Caco-2 (cell line): ENCODE measurements around the gene GLUD2. TPM values are rescaled to one million over a fixed set of nuclear protein-coding genes. Genes with fewer than 3 reads are reported as not detected.

ENCODE experiments used
- BruUV-seq: library from RNA; stranded (reverse); fragments of 400-500 nt; replicated peaks from 2 replicates; lab custom pipeline; 2021; lab: Mats Ljungman, UMichigan
- CTCF ChIA-PET: fragments of 300-600 bp; sonication (Branson Sonifier 250); formaldehyde crosslinking; loops from one replicate; lab custom pipeline; 2022; ENCODE audit warnings: antibody characterized with exemption; lab: Charles Lee
- POLR2A ChIA-PET: fragments of 300-600 bp; sonication (Branson Sonifier 250); formaldehyde crosslinking; loops from one replicate; lab custom pipeline; 2022; ENCODE audit warnings: antibody characterized with exemption; lab: Charles Lee
- DNase-seq, 2 experiments: peaks; one replicate each; pipeline versions ENCODE4 v3.0.0 to v3.0.0-alpha.2; 2020 to 2022
- H3K27me3 ChIP-seq: replicated peaks from 2 replicates; pipeline ENCODE4 v1.6.0; 2011; ENCODE audit warnings: low read length; ENCODE audit not compliant: control insufficient read depth, insufficient read depth
- H3K36me3 ChIP-seq: 2 replicates; pipeline ENCODE4 v1.5.1; 2011; ENCODE audit warnings: low read length; ENCODE audit not compliant: control insufficient read depth, insufficient read depth
- H3K4me1 ChIP-seq: fragments of 250-450 bp; sonication (Bioruptor Pico); 2 replicates; pipeline ENCODE4 v1.5.1; 2020; ENCODE audit warnings: mild to moderate bottlenecking
- H3K4me3 ChIP-seq: 2 replicates; pipeline ENCODE4 v1.5.1; 2011; ENCODE audit warnings: low read depth, mild to moderate bottlenecking, control low read depth, low read length
- H3K9me3 ChIP-seq: fragments of 250-450 bp; sonication (Bioruptor Pico); 2 replicates; pipeline ENCODE4 v1.5.1; 2020; ENCODE audit warnings: mild to moderate bottlenecking, moderate library complexity
- H3K27ac Mint-ChIP-seq: one replicate; pipeline ENCODE4 v1.8.0; 2022; ENCODE audit warnings: mixed read lengths; ENCODE audit not compliant: unreplicated experiment
- H3K27me3 Mint-ChIP-seq: one replicate; pipeline ENCODE4 v1.8.0; 2022; ENCODE audit warnings: mixed read lengths; ENCODE audit not compliant: insufficient read depth, unreplicated experiment
- H3K36me3 Mint-ChIP-seq: one replicate; pipeline ENCODE4 v1.8.0; 2022; ENCODE audit warnings: mild to moderate bottlenecking, mixed read lengths; ENCODE audit not compliant: insufficient read depth, unreplicated experiment
- H3K4me1 Mint-ChIP-seq: one replicate; pipeline ENCODE4 v1.8.0; 2022; ENCODE audit warnings: low read depth, mixed read lengths; ENCODE audit not compliant: unreplicated experiment
- H3K4me3 Mint-ChIP-seq: one replicate; pipeline ENCODE4 v1.8.0; 2022; ENCODE audit warnings: mild to moderate bottlenecking, moderate library complexity, mixed read lengths; ENCODE audit not compliant: unreplicated experiment
- H3K9me3 Mint-ChIP-seq: one replicate; pipeline ENCODE4 v1.8.0; 2022; ENCODE audit warnings: mixed read lengths; ENCODE audit not compliant: unreplicated experiment
- intact Hi-C: fragments of 100-400 bp; cut with micrococcal nuclease; formaldehyde crosslinking; loops from one replicate; pipeline ENCODE4 v1.10.0; 2022; ENCODE audit not compliant: unreplicated experiment
- total RNA-seq: library from RNA; stranded (reverse); gene quantifications from 2 replicates; pipeline ENCODE4 v1.2.3, GENCODE V29; 2022
- TF ChIP-seq, protein P1 (sequence below), 2 experiments: fragments of 200-600 bp in 1 of 2; IDR thresholded peaks; 1 replicate in 1 of 2; 2 replicates in 1 of 2; pipeline versions ENCODE4 v1.5.1 to v1.8.0; 2011 to 2022; ENCODE audit warnings: antibody characterized with exemption in 1 of 2, control low read depth in 1 of 2, inconsistent platforms in 1 of 2, low read depth in 1 of 2, low read length in 1 of 2, mild to moderate bottlenecking in 1 of 2, moderate library complexity in 1 of 2; ENCODE audit not compliant: insufficient read depth in 1 of 2, severe bottlenecking in 1 of 2, unreplicated experiment in 1 of 2

Gene GLUD2
- total RNA-seq, 1 experiment from 2014 or later, result 1.3 TPM

- H3K4me3 Mint-ChIP-seq, result no peak overlapping the region
- no peaks in the 10 kb centered on the region for H3K36me3 Mint-ChIP-seq
- Histone ChIP-seq H3K9me3 (no peaks in the 10 kb centered on the region), H3K36me3 (no peaks in the 10 kb centered on the region), H3K4me1 (no peaks in the 10 kb centered on the region), H3K27me3 (no peaks in the 10 kb centered on the region), H3K4me3 (no peak overlapping the region)
- H3K4me1 Mint-ChIP-seq, result no peaks in the 10 kb centered on the region
- ChIA-PET CTCF (no interaction called here), POLR2A (no interaction called here)
- no peak for DNase-seq
- intact Hi-C loops, result no loop called here
- no peak overlapping the region for H3K27ac Mint-ChIP-seq
- TF ChIP-seq, protein P1, sequence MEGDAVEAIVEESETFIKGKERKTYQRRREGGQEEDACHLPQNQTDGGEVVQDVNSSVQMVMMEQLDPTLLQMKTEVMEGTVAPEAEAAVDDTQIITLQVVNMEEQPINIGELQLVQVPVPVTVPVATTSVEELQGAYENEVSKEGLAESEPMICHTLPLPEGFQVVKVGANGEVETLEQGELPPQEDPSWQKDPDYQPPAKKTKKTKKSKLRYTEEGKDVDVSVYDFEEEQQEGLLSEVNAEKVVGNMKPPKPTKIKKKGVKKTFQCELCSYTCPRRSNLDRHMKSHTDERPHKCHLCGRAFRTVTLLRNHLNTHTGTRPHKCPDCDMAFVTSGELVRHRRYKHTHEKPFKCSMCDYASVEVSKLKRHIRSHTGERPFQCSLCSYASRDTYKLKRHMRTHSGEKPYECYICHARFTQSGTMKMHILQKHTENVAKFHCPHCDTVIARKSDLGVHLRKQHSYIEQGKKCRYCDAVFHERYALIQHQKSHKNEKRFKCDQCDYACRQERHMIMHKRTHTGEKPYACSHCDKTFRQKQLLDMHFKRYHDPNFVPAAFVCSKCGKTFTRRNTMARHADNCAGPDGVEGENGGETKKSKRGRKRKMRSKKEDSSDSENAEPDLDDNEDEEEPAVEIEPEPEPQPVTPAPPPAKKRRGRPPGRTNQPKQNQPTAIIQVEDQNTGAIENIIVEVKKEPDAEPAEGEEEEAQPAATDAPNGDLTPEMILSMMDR (IDR thresholded peaks at IDR 0.05; ENCODE audit: insufficient read depth in 1 of 2, low read depth in 1 of 2, low read length in 1 of 2, severe bottlenecking in 1 of 2, unreplicated experiment in 1 of 2), result no peak
- H3K27me3 Mint-ChIP-seq, result no peaks in the 10 kb centered on the region
- no TSS peak for BruUV-seq
- H3K9me3 Mint-ChIP-seq, result no peaks in the 10 kb centered on the region
These were observed 11.3 kb upstream of the GLUD2 start for GRCh38 chrX:121036137-121036536.

- H3K9me3 ChIP-seq, result no peaks in the 10 kb centered on the region
- intact Hi-C loops, result no loop called here
- Mint-ChIP-seq H3K27ac (no peak overlapping the region), H3K4me1 (no peaks in the 10 kb centered on the region), H3K9me3 (no peaks in the 10 kb centered on the region), H3K27me3 (no peaks in the 10 kb centered on the region), H3K4me3 (no peak overlapping the region), H3K36me3 (no peaks in the 10 kb centered on the region)
- DNase-seq, result no peak
- H3K36me3 ChIP-seq, result no peaks in the 10 kb centered on the region
- H3K4me3 ChIP-seq, result no peak overlapping the region
- POLR2A ChIA-PET, result no interaction called here
- BruUV-seq, result no TSS peak
- H3K27me3 ChIP-seq, result no peaks in the 10 kb centered on the region
- TF ChIP-seq, protein P1 (IDR thresholded peaks at IDR 0.05; ENCODE audit: insufficient read depth in 1 of 2, low read depth in 1 of 2, low read length in 1 of 2, severe bottlenecking in 1 of 2, unreplicated experiment in 1 of 2), result no peak
- CTCF ChIA-PET, result no interaction called here
- no peaks in the 10 kb centered on the region for H3K4me1 ChIP-seq
These were observed 10.5 kb upstream of the GLUD2 start for GRCh38 chrX:121036951-121037350.

DNA sequence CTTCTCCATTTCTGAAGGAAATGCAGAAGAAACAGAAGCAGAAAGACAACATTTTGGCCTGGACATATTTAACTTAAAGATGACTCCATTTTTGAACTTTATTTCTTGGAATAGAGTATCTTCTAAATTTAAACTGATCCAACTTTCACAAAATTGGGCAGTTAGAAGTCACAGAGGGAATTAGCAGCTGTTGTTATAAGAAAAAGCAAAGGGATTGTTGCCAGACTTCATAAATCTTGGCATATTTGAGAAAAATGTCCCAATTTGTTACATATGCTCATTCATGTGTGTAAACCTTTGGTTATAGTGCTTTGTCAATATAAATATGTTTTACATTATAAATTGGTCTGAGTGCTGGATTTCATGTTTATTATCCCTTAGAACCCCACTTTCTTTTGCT is 3.4 kb downstream of the GLUD2 start:
- BruUV-seq, result no TSS peak
- Mint-ChIP-seq H3K9me3 (no peaks in the 10 kb centered on the region), H3K27ac (no peak overlapping the region), H3K36me3 (no peaks in the 10 kb centered on the region), H3K27me3 (no peaks in the 10 kb centered on the region), H3K4me1 (no peaks in the 10 kb centered on the region), H3K4me3 (no peak overlapping the region)
- no peak for DNase-seq
- H3K36me3 ChIP-seq, result no peaks in the 10 kb centered on the region
- H3K27me3 ChIP-seq, result no peaks in the 10 kb centered on the region
- no peaks in the 10 kb centered on the region for H3K4me1 ChIP-seq
- H3K9me3 ChIP-seq, result no peaks in the 10 kb centered on the region
- TF ChIP-seq, protein P1 (IDR thresholded peaks at IDR 0.05; ENCODE audit: insufficient read depth in 1 of 2, low read depth in 1 of 2, low read length in 1 of 2, severe bottlenecking in 1 of 2, unreplicated experiment in 1 of 2), result no peak
- intact Hi-C loops, result no loop called here
- H3K4me3 ChIP-seq, result no peak overlapping the region
- CTCF ChIA-PET, result no interaction called here
- POLR2A ChIA-PET, result no interaction called here
